ENCODE data around the gene TSPAN4.

The TSPAN4 gene

DNA sequence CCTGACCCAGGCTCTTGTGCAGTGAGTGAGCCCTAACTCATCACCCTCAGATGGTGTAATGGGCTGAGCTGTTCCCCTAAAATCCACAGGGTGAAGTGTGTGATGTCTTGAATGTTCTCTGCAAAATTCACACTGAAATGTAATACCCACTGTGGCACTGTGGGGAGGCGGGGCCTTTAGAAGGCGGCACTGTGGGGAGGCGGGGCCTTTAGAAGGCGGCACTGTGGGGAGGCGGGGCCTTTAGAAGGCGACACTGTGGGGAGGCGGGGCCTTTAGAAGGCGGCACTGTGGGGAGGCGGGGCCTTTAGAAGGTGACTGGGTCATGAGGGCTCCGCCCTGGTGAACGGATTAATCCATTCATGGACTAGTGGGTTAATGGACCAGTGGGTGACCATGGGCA, 34.9 kb downstream of the TSPAN4 start:
- no peak for DNase-seq (ENCODE audit: low read depth, low spot score)
- ChIA-PET POLR2A (no interaction called here), CTCF (interaction anchor here (0.6 to 1.6 kb wide), 3 partner anchors 9 to 322 kb away, joined by 3 to 7 read pairs (median 5); no protein-coding TSS in a partner anchor)
- TF ChIP-seq, protein P1, sequence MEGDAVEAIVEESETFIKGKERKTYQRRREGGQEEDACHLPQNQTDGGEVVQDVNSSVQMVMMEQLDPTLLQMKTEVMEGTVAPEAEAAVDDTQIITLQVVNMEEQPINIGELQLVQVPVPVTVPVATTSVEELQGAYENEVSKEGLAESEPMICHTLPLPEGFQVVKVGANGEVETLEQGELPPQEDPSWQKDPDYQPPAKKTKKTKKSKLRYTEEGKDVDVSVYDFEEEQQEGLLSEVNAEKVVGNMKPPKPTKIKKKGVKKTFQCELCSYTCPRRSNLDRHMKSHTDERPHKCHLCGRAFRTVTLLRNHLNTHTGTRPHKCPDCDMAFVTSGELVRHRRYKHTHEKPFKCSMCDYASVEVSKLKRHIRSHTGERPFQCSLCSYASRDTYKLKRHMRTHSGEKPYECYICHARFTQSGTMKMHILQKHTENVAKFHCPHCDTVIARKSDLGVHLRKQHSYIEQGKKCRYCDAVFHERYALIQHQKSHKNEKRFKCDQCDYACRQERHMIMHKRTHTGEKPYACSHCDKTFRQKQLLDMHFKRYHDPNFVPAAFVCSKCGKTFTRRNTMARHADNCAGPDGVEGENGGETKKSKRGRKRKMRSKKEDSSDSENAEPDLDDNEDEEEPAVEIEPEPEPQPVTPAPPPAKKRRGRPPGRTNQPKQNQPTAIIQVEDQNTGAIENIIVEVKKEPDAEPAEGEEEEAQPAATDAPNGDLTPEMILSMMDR (IDR thresholded peaks at IDR 0.05; ENCODE audit: insufficient read depth, low read length, missing control alignments) = no peak
- no peak overlapping the region for H3K4me3 ChIP-seq (ENCODE audit: low read depth, low read length)

DNA sequence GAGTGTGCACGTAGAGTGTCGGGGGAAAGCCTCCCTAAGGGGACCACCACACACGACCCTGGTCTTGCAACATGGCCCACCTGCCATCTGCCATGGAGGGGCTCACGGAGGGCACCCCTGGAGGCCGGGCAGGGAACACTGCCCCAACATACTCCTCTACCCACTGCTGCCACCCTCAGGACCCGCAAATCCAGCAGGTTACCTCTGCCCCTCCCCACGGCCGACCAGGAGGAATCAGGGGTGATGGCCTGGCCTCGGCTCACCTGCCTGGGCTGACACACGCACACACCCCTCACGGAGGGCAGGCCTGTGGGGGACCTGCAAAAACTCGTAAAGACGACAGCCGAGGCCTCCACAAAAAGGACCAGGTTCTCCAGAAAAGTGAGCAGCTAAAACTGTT, 37.8 kb downstream of the TSPAN4 start:
- no peak overlapping the region for H3K4me3 ChIP-seq (ENCODE audit: low read depth, low read length)
- TF ChIP-seq, protein P1 (IDR thresholded peaks at IDR 0.05; ENCODE audit: insufficient read depth, low read length, missing control alignments) = no peak
- no peak for DNase-seq (ENCODE audit: low read depth, low spot score)
- ChIA-PET CTCF (no interaction called here), POLR2A (no interaction called here)

DNA sequence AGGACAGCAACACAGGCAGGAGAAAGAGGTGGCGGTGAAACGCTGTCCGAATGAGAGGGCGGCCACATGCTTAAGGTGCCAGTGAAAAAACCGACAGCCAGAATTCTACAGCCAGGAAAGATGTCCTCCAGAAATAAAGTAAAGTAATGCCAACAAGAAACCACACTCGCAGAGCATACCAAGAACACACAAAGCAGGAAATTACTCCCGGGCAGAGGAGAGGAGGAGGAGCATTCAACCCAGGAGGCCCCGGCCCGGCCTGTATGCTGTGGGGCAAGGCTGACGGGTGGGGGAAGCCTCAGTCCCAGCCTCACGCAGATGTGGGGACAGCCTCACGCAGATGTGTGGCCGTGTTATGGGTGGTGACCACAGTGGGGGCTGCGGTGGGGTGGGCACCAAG, 39.9 kb downstream of the TSPAN4 start:
- POLR2A ChIA-PET = no interaction called here
- CTCF ChIA-PET = no interaction called here
- TF ChIP-seq, protein P1 (IDR thresholded peaks at IDR 0.05; ENCODE audit: insufficient read depth, low read length, missing control alignments) = no peak
- DNase-seq (ENCODE audit: low read depth, low spot score) = peak; percentile 4
- H3K4me3 ChIP-seq (ENCODE audit: low read depth, low read length) = no peak overlapping the region

DNA sequence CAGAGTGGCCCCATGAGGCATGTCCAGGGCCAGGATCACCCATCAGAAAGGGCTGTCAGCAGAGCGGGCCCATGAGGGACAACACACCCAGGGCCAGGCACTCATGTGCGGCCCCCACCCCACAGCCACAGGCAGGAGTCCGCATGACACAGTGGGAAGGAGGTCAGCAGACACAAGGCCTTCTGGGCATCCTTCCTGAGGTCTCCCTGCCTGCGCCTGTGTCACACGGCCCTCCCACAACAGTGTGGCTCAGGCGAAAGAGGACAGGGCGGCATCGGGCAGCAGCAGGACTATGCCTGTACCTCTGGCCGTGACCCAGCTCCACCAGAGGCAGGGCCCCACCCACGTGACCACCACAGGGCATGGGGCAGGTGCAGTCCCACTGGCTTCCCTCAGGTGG, 40.9 kb downstream of the TSPAN4 start:
- H3K4me3 ChIP-seq (ENCODE audit: low read depth, low read length) = no peak overlapping the region
- CTCF ChIA-PET = no interaction called here
- TF ChIP-seq, protein P1 (IDR thresholded peaks at IDR 0.05; ENCODE audit: insufficient read depth, low read length, missing control alignments) = no peak
- POLR2A ChIA-PET = no interaction called here
- DNase-seq (ENCODE audit: low read depth, low spot score) = no peak

DNA sequence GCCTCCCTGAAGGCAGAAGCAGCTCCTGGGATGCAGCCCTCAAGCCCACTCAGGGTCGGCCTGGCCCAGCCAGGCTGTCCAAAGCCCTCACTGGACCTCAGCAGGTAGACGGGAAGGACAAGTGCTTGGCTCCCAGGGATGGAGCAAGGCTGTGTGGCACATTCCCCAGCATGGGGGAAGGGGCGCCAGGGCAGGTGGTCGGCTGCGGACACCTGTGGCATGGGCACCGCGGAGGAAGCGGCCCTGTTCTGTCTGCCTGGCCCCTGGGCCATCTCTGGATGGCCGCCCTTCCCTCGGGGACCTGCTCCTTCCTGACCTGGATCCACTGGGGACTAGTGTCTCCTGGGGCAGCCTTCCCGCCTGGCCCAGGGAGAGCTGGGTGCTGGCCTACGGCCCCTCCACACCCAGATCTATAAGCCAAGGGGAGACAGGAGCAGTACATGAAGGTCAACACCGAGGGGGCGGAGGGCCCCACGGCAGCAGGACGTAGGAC, 42.0 kb downstream of the TSPAN4 start:
- TF ChIP-seq, protein P1 (IDR thresholded peaks at IDR 0.05; ENCODE audit: insufficient read depth, low read length, missing control alignments) = no peak
- no peak for DNase-seq (ENCODE audit: low read depth, low spot score)
- CTCF ChIA-PET = interaction anchor here (0.6 kb wide), 1 partner anchor 41 kb away, joined by 4 read pairs; no protein-coding TSS in a partner anchor
- POLR2A ChIA-PET = no interaction called here
- H3K4me3 ChIP-seq (ENCODE audit: low read depth, low read length) = no peak overlapping the region

DNA sequence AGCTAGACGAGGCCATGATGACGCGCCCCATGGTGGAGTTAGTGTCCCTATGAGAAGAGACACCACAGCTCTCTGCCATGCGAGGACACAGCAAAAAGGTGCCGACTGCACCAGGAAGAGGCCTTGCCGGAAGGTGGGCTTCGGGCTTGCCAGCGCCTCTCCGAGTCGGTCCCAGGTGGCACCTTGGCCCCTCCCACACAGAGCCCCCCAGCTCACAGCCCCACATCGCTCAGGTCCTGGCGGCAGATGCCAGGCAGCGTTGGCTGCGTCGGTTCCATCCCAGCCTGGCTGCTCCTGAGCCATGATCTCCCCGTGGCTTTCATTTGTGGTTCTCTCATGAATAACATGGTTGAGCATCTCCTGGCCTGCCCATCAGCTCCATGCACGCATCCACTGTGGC, 43.9 kb downstream of the TSPAN4 start:
- no peak overlapping the region for H3K4me3 ChIP-seq (ENCODE audit: low read depth, low read length)
- CTCF ChIA-PET = interaction anchor here (1.3 to 1.6 kb wide), 2 partner anchors 9 to 11 kb away, joined by 7 read pairs; no protein-coding TSS in a partner anchor
- TF ChIP-seq, protein P1 (IDR thresholded peaks at IDR 0.05; ENCODE audit: insufficient read depth, low read length, missing control alignments) = no peak
- POLR2A ChIA-PET = no interaction called here
- DNase-seq (ENCODE audit: low read depth, low spot score) = no peak

All from AG04449 (cell line).